Fibroblast of pulmonary artery (primary cell): ENCODE measurements around the gene CANT1.
A peak's percentile ranks its signal among the peaks of the same experiment; 100 is the strongest.

Experiments used
- DNase-seq: peaks from one replicate; pipeline ENCODE4 v3.0.0-alpha.2; 2010; ENCODE audit warnings: low read depth
- H3K4me3 ChIP-seq: replicated peaks from 2 replicates; pipeline ENCODE4 v1.5.1; 2011; ENCODE audit warnings: low read depth, mild to moderate bottlenecking, control low read depth, low read length, moderate library complexity
- CTCF ChIP-seq: IDR thresholded peaks from 2 replicates; pipeline ENCODE4 v1.5.1; 2011; ENCODE audit warnings: mild to moderate bottlenecking, control low read depth, low read length, inconsistent platforms; ENCODE audit errors: missing control alignments

CANT1 gene

GRCh38 chr17:79046916-79047280 is 37.3 kb upstream of the CANT1 start:
- H3K4me3 ChIP-seq, result no peak overlapping the region
- DNase-seq, result no peak
- TF ChIP-seq CTCF, result no peak

- DNase-seq, result no peak
- no peak for TF ChIP-seq CTCF
- no peak overlapping the region for H3K4me3 ChIP-seq
Measured at GRCh38 chr17:79046197-79046915, 36.8 kb upstream of the CANT1 start.

- DNase-seq, result peak; percentile 77
- TF ChIP-seq CTCF, result peak; percentile 89
- H3K4me3 ChIP-seq, result no peak overlapping the region
Measured at GRCh38 chr17:79045842-79046196, 36.3 kb upstream of the CANT1 start.

GRCh38 chr17:79045001-79045729 is 35.6 kb upstream of the CANT1 start:
- DNase-seq, result no peak
- TF ChIP-seq CTCF, result no peak
- H3K4me3 ChIP-seq, result no peak overlapping the region

- H3K4me3 ChIP-seq, result no peak overlapping the region
- no peak for DNase-seq
- TF ChIP-seq CTCF, result no peak
Measured at GRCh38 chr17:79044462-79044861, 34.9 kb upstream of the CANT1 start.

GRCh38 chr17:79043931-79044320 is 34.4 kb upstream of the CANT1 start:
- no peak for TF ChIP-seq CTCF
- no peak overlapping the region for H3K4me3 ChIP-seq
- DNase-seq, result no peak
